Transverse colon (tissue), 4 donors: ENCODE results near the gene KLHL29. TPM values are rescaled to one million over a fixed set of nuclear protein-coding genes. Genes with fewer than 3 reads are reported as not detected.

Experiments
- DNase-seq: peaks from one replicate; pipeline ENCODE4 v3.0.0-alpha.2; 2019
- H3K27ac ChIP-seq, 4 donors: fragments of 200-600 bp; sonication (generic); 2 replicates each; pipeline ENCODE4 v1.5.1; 2016 to 2018; ENCODE audit warnings: inconsistent platforms in 4 of 4
- H3K27me3 ChIP-seq: fragments of 200-600 bp; sonication (generic); 2 replicates; pipeline ENCODE4 v1.5.1; 2017; ENCODE audit warnings: inconsistent platforms
- H3K36me3 ChIP-seq, 4 donors: fragments of 200-600 bp; sonication (generic); 2 replicates each; pipeline ENCODE4 v1.5.1; 2017 to 2019; ENCODE audit warnings: inconsistent platforms in 4 of 4
- H3K4me1 ChIP-seq, 4 donors: fragments of 200-600 bp; sonication (generic); 2 replicates each; pipeline ENCODE4 v1.5.1; 2017 to 2020; ENCODE audit warnings: inconsistent platforms in 4 of 4
- H3K4me3 ChIP-seq, 4 donors: fragments of 200-600 bp; sonication (generic); 1 replicate in 1 of 4; 2 replicates in 3 of 4; pipeline versions ENCODE4 v1.5.1 to v1.6.1; 2017 to 2019; ENCODE audit warnings: inconsistent platforms in 4 of 4
- H3K9me3 ChIP-seq, 2 donors: fragments of 200-600 bp; sonication (generic); 2 replicates each; pipeline ENCODE4 v1.5.1; 2017 to 2019; ENCODE audit warnings: inconsistent platforms in 2 of 2
- CTCF ChIP-seq, 5 experiments: fragments of 200-600 bp in 3 of 5; fragments of 450-650 bp in 2 of 5; sonication (generic) in 3 of 5; IDR thresholded peaks; 1 replicate in 2 of 5; 2 replicates in 3 of 5; pipeline ENCODE4 v1.5.1; 2016 to 2017; ENCODE audit warnings: antibody characterized with exemption in 5 of 5, inconsistent platforms in 3 of 5, mild to moderate bottlenecking in 2 of 5, moderate library complexity in 1 of 5
- EP300 ChIP-seq: sonication (generic); formaldehyde crosslinking; IDR thresholded peaks from one replicate; pipeline ENCODE4 v1.6.1; 2017; ENCODE audit warnings: antibody characterized with exemption, low read depth
- POLR2A ChIP-seq: fragments of 450-650 bp; IDR thresholded peaks from one replicate; pipeline ENCODE4 v1.6.1; 2016; ENCODE audit warnings: antibody characterized with exemption, mild to moderate bottlenecking, moderate library complexity
- POLR2AphosphoS5 ChIP-seq, 3 donors: sonication (generic); formaldehyde crosslinking; IDR thresholded peaks; one replicate each; pipeline ENCODE4 v1.6.1; 2016; ENCODE audit warnings: antibody characterized with exemption in 3 of 3
- WGBS, 2 donors: methylation state at CpG; one replicate each; pipeline ENCODE4 v1.1.5; 2018; ENCODE audit warnings: low coverage in 1 of 2; 5-methylcytosine and 5-hydroxymethylcytosine counted together
- in situ Hi-C, 4 donors: fragments of 200-750 bp; cut with MboI; loops; one replicate each; pipeline versions ENCODE4 v1.15.0 to v1.15.1; 2017; ENCODE audit warnings: low sequenced_read_pairs in 3 of 4, low pct_ligation_motif_present in 1 of 4, low pct_unique_long_range_greater_than_20kb in 1 of 4
- intact Hi-C: fragments of 100-400 bp; cut with DNase I; formaldehyde crosslinking; loops from one replicate; pipeline ENCODE4 v1.15.1; 2023; ENCODE audit warnings: low total_unique reads
- total RNA-seq, 4 donors: library from RNA; depleted of rRNA; stranded (reverse); fragments of >200 nt; gene quantifications; one replicate each; pipeline ENCODE4 v1.1.0, GENCODE V29; 2016

The KLHL29 gene
- total RNA-seq, 4 donors from 2014 or later, result 3.3 to 16.5 (median 5.8) TPM

GRCh38 chr2:23593752-23594459 is 208.9 kb downstream of the KLHL29 start:
- H3K4me3 ChIP-seq, result peak overlapping the region in 1 of 4 donors; percentile 4
- no peaks in the 10 kb centered on the region for H3K9me3 ChIP-seq
- in situ Hi-C loops, result no loop called here
- 42% methylated on average over 21 of the region's 21 CpGs; no CpG with 5 or more reads in 1 of the 2 donors for WGBS, 2 donors
- peak overlapping the region; percentile 60 to 85 (median 72) for H3K27ac ChIP-seq
- no peaks in the 10 kb centered on the region for H3K27me3 ChIP-seq
- H3K36me3 ChIP-seq, result no peaks in the 10 kb centered on the region
- TF ChIP-seq CTCF (IDR thresholded peaks at IDR 0.05) (no peak), POLR2A (no peak), EP300 (no peak), POLR2AphosphoS5 (IDR thresholded peaks at IDR 0.05) (no peak)
- intact Hi-C loops, result no loop called here
- peak; percentile 31 for DNase-seq
- H3K4me1 ChIP-seq, result peaks cover 13 to 40% (median 29%) of the 10 kb centered on the region in 4 donors

- Histone ChIP-seq H3K27ac (peak overlapping the region; percentile 60 to 85 (median 72)), H3K4me1 (peaks cover 8 to 37% (median 27%) of the 10 kb centered on the region in 4 donors), H3K9me3 (no peaks in the 10 kb centered on the region), H3K4me3 (peak overlapping the region in 1 of 4 donors; percentile 4), H3K36me3 (no peaks in the 10 kb centered on the region), H3K27me3 (no peaks in the 10 kb centered on the region)
- TF ChIP-seq POLR2AphosphoS5 (IDR thresholded peaks at IDR 0.05), result no peak
- DNase-seq, result no peak
- WGBS, 2 donors, result 17 to 46% methylated on average over 1 to 3 of the region's 3 CpGs
- in situ Hi-C loops (no loop called here), intact Hi-C loops (no loop called here)
Measured at GRCh38 chr2:23594460-23594825, 209.5 kb downstream of the KLHL29 start.

DNA sequence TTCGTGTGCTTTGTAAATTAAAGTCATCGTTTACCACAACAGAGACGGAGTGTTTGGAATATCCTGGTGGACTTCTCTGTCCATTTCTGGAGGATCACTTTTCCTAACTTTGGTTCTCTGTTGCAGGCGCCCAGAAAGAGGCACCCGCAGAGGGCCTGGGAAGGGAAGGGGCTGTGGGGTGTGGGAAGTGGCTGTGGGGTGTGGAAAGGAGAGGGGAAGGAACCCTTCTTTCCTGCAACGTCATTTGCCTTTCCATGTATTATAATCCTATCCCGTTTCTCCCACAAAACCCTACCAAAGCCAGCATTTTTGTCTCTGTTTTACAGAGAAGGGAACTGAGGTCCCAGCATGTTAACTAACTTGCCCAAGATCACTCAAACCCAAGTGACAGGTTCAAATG is 210.0 kb downstream of the KLHL29 start:
- H3K4me3 ChIP-seq, result no peak overlapping the region
- peaks cover 3 to 37% (median 27%) of the 10 kb centered on the region in 4 donors for H3K4me1 ChIP-seq
- no peaks in the 10 kb centered on the region for H3K27me3 ChIP-seq
- TF ChIP-seq EP300 (no peak), CTCF (IDR thresholded peaks at IDR 0.05) (no peak), POLR2AphosphoS5 (IDR thresholded peaks at IDR 0.05) (no peak), POLR2A (no peak)
- no peaks in the 10 kb centered on the region for H3K9me3 ChIP-seq
- 68 to 81% methylated on average over 5 to 7 of the region's 7 CpGs for whole genome bisulfite sequencing, 2 donors
- H3K36me3 ChIP-seq, result no peaks in the 10 kb centered on the region
- peak overlapping the region; percentile 60 to 85 (median 72) for H3K27ac ChIP-seq
- in situ Hi-C loops (no loop called here), intact Hi-C loops (no loop called here)
- no peak for DNase-seq

GRCh38 chr2:23595601-23596251 is 210.7 kb downstream of the KLHL29 start:
- no peak for TF ChIP-seq POLR2AphosphoS5 (IDR thresholded peaks at IDR 0.05)
- TF ChIP-seq EP300, result no peak
- TF ChIP-seq POLR2A, result no peak
- TF ChIP-seq CTCF (IDR thresholded peaks at IDR 0.05), result no peak
- Histone ChIP-seq H3K4me1 (peaks cover 3 to 37% (median 27%) of the 10 kb centered on the region in 4 donors), H3K9me3 (no peaks in the 10 kb centered on the region), H3K4me3 (no peak overlapping the region), H3K27ac (peak overlapping the region; percentile 60 to 85 (median 72)), H3K27me3 (no peaks in the 10 kb centered on the region), H3K36me3 (no peaks in the 10 kb centered on the region)
- in situ Hi-C loops (no loop called here), intact Hi-C loops (no loop called here)
- 55 to 60% methylated on average over 1 to 13 of the region's 13 CpGs for WGBS, 2 donors
- DNase-seq, result no peak
